HG02943 (cell line): Measurements from ENCODE around the gene ZNF629.

Experiments
- ATAC-seq: cut with Tn5 transposase; IDR thresholded peaks from one replicate; pipeline ENCODE4 v1.9.1; 2021; ENCODE audit warnings: mild to moderate bottlenecking, low read depth, moderate library complexity; ENCODE audit not compliant: unreplicated experiment

ZNF629 gene

DNA sequence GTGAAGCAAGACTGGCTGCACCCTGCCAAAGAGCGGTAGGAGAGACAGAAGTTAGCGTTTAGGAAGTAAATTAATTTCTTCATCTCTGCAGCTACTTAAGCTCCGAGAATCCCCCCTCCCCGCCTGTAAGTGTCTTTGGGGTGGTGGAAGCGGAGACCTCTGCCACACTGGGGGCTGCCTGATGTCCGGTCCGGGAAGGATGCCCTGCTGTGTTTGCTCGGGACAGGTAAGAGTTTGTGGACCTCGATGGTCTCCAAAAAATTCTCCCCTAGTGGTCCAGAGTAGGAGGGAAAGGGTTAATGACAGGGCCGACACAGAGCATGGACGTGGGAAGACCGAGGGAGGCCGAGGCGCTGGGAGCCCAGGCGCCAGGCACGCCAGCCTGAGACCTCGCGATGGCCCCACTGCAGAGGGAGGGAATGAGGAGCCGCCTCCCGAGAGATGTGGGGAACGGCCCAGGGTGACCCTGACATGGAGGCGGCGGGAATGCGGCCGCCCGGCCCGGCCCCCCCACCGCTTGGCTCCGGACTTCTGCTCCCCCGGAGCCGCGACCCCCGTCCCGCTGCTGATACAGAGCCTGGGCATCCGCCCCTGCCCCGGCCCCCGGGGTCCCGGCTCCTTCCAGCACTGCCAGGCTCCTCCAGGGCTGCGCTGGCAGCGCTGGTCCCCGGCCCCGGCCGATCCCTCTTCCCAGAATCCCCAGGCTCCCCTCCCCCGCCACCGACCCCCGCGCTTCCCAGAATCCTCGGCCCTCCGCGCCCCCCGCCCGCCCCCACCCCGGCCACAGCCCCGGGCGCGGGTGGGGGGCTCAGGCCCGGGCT, 680 bp downstream of the ZNF629 start:
- no peak for ATAC-seq

DNA sequence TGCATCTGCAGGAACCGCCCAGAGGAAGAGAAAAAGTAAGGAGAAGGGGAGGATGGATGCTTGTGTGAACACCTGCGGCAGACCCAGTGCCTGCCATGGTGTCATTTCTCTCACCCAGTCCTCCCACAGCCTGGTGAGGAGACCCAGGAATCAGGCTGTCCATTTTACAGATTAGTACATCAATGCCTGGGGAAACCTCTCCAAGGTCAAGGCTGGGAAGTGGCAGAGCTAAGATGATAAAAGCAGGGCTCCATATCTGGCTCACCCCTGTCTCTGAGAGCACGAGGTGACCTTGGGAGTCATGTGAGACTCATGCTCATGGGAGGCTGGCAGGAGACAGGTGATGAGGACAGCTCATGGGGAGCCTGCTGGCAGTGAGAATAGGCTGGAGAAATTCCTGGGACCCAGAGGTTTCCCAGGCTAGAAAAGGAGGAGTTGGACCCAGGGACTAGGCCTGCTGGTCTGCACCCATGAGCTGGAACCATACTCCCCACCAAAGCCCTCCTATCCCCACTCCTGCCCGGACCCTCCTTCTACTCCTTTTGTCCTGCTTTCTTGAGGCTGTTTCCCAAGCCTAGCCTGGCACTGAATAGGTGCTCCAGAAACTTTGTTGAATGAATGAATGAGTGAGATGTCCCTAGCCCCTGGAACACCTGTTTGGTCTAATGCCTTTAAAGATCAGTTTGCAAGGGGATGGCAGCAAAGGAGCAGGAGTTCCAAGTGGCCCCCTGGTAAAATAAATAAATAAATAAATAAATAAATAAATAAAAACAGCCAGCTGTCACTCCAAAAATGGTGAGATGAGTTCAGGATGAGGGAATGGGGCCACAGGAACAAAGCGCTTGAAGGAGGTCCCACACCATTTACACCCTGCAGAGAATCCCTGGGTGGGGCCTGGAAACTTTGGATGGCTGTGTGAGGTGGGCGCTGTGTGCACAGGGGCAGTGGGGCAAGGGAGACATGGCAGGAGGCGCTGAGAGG, 1.6 kb downstream of the ZNF629 start:
- ATAC-seq, result no peak

DNA sequence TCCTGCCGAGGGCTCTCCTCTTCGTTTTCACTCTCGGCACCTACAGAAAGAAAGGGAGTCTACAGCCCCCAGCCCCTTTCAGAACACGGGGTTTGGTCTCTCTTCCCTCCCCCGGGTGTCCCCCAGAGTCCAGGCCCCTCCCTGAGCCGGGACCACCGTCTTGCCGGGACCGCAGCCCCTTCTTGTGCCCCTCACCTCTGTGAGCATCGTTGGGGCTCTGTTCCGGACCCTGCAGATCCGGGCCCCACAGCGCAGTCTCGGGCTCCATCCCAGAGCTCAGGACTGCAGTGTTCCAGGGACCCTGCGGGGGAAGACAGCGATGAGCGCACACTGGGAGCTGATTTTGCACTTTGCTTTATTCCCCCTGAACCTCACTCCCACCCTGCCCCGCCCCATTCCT, 2.8 kb downstream of the ZNF629 start:
- no peak for ATAC-seq

DNA sequence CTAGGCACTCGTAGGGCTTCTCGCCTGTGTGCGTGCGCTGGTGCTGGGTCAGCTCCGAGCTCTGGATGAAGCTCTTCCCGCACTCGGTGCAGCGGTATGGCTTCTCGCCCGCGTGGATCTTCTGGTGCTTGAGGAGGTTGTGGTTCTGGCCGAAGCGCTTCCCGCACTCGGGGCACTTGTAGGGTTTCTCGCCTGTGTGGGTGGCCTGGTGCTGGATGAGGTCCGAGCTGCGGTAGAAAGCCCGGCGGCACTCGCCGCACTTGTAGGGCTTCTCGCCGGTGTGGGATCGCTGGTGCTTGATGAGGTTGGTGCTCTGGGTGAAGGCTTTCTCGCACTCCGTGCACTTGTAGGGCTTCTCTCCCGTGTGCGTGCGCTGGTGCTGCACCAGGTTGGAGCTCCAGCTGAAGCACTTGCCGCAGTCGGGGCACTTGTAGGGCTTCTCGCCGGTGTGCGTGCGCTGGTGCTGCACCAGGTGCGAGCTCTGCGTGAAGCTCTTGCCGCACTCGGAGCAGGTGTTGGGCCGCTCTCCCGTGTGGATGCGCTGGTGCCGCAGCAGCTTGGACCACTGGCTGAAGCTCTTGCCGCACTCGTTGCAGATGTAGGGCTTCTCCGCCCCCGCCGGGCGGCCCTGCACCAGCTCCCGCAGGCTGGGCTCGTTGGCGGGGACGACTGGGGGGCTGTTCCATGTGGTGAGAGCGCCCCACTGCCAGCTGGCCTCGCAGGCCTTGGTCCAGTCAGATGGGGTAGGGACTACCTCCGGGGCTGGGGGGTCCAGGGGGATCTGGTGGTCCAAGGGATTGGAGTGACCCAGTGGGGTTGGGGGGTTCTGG, 3.5 kb downstream of the ZNF629 start:
- ATAC-seq, result no peak

DNA sequence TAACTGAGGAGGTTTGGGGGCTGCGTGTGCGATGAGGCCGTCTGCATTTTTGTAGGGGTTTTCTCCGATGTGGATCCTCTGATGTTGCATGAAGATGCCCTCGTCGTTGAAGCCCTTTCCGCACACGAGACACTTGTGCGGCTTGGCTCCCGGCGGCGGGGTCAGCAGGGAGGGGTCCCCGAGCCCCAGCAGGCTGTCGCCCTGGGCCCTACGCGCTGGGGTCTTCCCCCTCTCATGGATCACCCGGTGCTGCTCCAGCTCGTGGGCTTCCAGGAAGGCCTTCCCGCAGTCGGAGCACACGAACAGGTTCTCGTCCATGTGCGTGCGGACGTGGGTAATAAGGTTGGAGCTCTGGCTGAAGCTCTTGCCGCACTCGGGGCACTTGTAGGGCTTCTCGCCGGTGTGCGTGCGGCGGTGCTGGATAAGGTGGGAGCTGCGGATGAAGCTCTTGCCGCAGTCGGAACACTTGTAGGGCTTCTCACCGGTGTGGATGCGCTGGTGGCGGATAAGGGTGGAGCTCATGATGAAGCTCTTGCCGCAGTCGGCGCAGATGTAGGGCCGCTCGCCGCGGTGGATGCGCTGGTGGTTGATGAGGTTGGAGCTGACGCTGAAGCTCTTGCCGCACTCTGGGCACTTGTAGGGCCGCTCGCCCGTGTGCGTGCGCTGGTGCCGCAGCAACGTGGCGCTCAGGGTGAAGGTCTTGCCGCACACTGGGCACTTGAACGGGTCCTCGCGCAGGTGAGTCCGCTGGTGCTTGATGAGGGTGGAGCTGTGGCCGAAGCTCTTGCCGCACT, 4.3 kb downstream of the ZNF629 start:
- no peak for ATAC-seq

DNA sequence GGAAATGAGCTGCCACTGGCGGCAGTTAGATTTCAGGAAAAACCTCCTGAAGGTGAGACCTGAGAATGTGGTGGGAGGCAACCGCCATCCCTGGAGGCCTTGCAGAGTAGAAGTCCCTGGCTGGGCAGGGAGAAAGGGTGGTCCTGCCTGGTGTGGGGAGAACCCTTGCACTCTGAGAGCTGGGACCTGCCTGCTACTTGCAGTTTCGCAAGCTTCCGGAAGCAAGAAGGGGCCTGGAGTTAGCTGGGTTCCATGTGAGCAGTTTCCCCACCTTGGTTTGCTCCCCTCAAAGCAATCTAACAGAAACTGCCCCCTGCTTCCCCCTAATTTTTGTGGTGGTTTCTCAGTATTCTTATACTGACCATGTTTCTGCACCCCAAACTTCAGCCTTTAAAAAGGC, 6.5 kb downstream of the ZNF629 start:
- ATAC-seq, result no peak

DNA sequence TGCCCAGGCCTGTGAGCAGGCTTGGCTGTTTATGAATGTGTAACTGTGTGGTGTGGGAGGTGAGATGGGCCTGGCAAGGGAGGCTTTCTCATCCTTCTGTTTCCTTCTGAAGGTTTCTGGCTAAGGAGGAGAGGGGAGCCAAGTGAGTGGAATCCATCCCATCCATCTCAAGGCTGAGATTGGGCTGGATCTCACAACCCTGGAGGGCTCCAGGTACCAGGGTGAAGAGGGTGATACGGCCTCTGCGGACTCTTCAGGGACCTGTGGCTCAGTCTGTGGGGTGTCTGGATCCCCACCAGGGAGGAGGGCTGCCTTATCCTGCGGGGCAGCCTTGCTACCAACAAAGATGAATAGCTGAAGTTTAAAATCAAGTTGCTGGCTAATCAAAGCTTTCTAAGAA, 7.0 kb downstream of the ZNF629 start:
- ATAC-seq, result no peak

DNA sequence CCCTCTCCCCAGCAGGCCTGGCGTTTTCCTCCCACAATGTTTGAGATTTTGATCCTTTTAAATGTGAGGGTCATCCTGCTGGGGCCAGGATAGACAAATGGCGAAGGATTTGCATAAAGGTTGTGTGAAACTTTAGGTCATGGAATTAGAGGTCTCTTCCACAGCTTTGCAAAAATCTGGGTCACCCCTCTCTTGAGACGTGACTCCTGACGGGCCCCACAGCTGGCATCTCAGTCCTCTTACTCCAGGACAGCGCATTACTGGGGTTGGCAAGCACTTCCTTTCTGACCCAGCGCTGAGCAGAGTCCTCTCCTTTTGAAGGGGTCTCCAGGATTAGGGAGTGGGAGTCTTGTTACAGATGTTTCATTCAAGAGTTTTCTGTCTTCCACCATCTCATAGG, 7.4 kb downstream of the ZNF629 start:
- ATAC-seq, result no peak

DNA sequence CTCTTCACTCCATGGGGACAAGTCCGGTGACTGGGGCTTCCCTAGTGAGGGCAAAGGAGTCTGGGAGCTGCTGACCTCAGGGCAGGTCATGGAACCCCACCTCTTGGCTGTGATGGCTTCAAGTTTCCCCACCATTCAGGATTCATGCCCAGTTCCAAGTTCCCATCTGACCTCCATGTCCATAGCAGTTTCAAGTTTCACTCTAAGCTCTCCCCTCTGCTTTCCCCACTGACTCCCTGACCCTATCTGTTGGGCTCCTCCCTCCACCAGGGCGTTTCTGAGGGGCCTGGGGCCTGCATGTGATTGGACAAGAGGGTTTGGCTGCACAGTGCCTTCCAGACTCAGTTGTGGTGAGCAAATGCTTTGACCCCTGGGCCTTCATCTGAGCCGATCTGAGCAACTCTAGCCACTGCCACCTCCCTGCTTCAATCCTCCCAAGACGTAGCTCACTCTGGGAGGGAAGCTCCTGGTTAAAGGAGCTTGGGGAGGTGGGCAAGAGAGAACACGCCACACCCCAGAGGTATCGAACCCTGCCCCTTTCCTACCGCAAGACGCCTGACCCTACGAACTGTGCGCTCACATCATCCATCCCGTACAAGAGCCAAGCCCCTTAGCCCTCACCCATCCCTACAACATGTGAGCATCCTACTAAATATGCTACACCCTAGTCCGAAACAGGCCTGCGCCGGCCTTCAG, 8.3 kb downstream of the ZNF629 start:
- ATAC-seq, result no peak

DNA sequence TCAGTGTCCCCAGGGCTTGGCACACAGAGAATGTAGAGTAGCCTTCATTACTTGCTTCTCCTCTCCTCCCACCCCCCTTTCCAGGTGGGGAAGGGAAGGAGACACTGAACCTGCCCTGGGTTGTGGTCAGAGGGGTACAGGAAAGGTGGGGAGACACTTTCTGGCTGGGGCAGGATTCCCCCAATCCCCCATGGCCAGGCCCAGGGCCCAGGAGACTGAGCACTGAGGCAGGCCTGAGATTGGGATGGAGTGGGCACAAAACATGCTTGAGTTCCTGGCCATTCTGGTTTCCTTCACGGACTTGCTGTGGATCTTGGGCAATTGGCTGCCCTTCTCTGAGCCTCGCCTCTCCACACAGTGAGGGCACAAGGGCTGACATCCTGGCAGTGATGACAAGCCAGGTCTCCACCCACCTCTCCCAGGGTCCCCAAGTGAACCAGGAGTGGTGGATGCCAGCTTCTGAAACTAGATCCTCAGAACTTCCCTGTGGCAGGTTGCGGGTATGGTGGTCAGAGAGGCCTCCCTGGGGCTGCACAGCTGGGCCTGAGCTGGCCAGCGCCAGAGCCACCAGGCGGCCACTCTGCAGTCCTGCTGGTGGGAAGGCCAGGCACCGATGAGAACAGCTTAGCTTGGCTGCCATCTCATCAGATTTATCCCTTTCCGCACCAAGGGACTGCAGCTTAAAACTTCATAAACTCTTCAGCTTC, 9.3 kb downstream of the ZNF629 start:
- ATAC-seq, result no peak

DNA sequence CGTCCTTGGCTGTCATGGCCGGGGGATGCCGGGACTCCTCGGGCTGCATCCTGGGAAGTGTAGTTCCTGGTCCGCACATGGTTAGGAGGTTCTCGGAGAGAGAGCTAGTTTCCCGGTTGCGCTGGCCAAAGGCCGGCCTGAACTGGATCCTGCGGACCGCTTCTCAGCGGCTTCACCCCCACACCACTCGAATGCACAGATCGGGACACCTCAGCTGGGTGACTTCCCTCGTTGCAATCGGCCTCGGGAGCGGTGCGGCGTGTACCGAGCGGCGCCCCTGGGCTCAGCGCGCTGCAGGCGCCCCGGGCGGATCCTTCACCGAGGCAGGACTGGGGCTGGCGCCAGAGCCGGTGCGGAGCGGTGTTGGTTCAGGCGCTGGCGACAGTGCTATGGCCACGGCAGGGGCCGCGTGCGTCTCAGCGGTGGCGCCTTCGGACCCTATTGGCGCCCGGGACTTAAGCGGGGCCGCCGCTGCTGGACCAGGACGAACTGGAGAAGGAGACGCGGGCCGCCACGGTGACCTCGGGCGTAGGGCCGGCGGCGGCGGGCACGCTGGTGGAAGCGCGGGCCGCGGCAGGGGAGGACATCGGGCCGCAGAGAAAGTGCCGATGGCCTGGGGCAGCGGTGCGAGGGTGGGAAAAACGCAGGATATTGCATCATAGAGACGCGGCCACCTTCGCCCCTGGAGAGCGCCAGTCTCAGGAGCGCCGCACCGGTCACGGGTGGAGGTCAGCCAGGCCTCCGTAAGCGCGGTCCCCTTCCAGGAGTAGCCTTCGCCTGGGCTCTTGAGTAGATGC, 11.4 kb downstream of the ZNF629 start:
- ATAC-seq, result peak; percentile 54

DNA sequence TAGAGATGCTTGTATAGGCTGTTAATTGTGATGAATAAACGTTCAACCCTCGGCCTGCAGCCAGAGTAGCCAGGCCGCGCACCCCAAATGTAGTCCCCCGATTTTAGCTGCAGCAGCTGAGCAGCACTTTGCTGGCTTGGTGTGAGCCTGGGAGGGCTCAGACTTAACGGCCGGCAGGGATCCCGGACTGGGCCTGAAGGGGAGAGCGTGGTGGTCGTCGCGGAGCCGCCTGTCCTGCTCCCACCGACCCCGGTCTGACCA, 11.9 kb downstream of the ZNF629 start:
- no peak for ATAC-seq

DNA sequence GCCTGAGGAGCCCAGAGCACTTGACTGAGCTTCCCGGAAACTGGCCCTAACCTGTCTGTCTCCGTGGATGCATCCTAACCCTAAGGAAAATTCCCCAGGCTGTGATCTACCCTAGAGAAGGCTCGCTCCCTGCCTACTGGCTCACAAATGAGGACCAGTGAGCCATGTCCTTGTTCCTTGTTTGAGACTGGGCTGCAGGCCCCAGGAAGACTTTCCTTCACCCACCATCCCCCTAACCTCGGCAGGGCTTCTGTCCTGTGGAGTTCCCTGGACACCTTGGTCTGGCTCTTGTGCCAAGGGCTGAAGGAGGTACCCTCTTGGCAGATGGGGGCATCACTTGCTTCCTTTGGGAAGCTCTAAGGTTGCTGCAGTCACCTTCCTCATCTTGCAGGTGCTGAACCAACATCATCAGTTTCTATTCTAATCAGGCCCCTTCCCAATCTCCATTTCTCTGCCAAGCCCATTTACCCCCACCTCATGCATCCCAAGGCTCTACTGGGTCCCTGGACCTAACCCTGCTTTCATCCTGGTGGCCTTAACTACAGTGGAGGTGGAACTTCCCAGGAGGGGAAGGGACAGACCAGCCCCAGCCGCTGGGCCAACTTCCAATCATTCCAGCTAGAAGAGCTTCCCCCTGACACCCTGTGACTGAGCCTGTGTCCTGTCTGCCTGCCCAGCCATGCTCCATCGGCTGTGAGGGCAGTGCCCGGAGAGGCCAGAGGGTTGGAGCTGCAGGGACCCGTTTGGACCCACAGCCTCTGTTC, 12.5 kb downstream of the ZNF629 start:
- ATAC-seq, result no peak

DNA sequence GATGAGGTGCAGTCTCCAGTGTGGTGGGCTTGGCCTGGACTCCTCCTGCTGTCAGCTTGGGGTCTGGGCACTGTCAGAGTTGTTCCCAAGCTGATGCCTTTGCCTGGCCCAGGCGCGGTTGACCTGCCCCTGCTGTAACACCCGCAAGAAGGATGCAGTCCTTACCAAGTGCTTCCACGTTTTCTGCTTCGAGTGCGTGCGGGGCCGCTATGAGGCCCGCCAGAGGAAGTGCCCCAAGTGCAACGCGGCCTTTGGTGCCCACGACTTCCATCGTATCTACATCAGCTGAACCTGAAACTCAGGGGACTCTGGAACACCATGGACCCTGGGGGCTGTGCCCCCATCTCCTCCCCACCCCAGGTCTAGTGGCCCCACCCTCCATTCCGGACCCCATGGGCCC, 13.2 kb downstream of the ZNF629 start:
- no peak for ATAC-seq

DNA sequence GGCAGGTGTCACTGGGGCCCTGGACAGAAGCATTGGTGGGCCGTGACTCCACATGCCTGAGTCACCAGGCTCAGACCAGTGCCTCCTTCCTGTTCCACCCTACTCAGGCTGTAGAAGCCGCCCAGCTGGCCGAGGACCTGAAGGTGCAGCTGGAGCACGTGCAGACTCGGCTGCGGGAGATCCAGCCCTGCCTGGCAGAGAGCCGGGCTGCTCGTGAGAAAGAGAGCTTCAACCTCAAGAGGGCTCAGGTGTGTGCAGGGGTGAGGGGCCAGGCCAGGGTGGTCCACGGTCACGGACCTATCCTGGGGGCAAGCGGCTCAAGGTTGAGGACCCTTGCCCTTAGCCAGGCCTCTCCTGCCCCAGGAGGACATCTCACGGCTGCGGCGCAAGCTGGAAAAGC, 15.3 kb downstream of the ZNF629 start:
- no peak for ATAC-seq

DNA sequence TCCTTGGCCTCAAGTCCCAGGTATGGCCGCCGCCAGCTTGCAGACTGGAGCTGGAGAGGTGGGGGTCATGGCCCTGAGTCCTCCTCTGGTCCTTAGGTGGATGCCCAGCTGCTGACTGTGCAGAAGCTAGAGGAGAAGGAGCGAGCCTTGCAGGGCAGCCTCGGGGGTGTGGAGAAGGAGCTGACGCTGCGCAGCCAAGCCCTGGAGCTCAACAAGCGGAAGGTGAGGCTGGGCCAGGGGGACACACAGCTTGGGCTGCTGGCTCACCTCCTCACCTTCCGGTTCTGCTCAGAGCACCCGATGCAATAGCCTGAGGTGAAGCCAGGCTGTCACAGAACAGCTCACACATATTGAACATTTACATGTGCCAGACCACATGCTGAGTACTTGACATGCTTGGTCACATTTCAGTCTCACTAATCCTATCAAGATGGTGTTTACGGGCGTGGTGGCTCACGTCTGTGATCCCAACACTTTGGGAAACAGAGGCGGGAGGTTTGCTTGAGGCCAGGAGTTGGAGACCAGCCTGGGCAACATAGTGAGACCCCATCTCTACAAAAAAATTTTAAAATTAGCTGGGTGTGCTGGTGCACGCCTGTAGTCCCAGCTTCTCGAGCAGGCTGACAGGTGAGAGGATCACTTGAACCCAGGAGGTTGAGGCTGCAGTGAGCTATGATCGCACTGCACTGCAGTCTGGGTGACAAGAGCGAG, 17.5 kb downstream of the ZNF629 start:
- ATAC-seq, result no peak
